Coronary artery (tissue), 2 donors: ENCODE measurements around the gene WDR45B.
A peak's percentile ranks its signal among the peaks of the same experiment; 100 is the strongest.

Source experiments
- DNase-seq: peaks from one replicate; pipeline ENCODE4 v3.0.0-alpha.2; 2017; ENCODE audit warnings: low spot score
- H3K27ac ChIP-seq, 2 donors: fragments of 200-600 bp; sonication (generic); one replicate each; pipeline ENCODE4 v1.5.1; 2016 to 2019
- H3K4me3 ChIP-seq: fragments of 200-600 bp; sonication (generic); 2 replicates; pipeline ENCODE4 v1.5.1; 2016; ENCODE audit warnings: mild to moderate bottlenecking, moderate library complexity
- CTCF ChIP-seq: fragments of 200-600 bp; sonication (generic); IDR thresholded peaks from one replicate; pipeline ENCODE4 v1.5.1; 2019; ENCODE audit warnings: antibody characterized with exemption

Gene WDR45B

GRCh38 chr17:82600731-82601446 is 47.4 kb downstream of the WDR45B start:
- no peak for DNase-seq
- Histone ChIP-seq H3K27ac (no peak overlapping the region), H3K4me3 (no peak overlapping the region)
- TF ChIP-seq CTCF = no peak

DNA sequence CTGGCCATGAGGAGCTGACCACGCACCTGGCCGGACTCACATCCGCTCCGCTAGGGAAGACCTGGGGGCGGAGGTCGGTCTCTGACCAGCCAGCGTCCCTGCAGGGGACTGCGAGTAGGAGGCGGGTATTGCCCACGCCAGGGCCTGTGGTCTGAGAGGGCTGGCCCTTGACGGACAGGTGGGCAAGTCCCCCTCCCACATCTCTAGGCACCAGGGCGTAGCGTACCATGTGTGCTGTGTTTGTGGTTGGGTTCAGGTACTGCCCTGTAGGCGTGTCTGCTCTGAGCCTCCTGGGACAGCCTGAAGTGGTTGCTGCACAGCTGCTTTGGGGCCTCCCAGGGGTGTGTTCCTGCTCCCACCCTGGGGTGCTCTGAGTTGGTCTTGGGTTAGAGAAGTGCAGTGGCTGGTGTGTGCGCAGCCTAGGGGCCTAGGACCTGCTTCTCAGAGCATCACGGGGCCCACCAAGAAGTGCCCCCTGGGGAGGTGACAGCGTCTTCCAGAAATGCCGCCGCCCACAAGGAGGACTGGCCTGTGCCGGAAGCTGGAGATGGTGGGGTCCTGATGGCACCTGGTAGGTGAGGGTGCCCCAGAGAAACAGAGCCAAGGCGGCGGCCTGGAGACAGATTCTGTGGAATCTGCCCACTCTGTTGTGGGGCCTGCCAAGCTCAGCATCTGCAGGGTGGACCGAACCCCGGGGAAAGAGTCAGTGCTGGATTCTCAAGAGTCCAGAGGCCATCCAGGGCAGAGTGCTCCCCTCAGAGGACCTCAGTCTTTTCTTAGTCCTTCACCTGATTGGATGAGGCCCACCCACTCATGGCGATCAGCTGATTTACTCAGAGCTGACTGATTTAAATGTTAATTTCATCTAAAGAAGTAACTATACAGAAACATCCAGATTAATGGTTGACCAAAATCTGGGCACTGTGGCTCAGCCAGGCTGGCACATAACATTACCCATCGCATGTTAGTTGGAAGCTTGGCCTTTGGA is 48.3 kb downstream of the WDR45B start:
- H3K27ac ChIP-seq = no peak overlapping the region
- H3K4me3 ChIP-seq = no peak overlapping the region
- no peak for DNase-seq
- TF ChIP-seq CTCF = no peak

DNA sequence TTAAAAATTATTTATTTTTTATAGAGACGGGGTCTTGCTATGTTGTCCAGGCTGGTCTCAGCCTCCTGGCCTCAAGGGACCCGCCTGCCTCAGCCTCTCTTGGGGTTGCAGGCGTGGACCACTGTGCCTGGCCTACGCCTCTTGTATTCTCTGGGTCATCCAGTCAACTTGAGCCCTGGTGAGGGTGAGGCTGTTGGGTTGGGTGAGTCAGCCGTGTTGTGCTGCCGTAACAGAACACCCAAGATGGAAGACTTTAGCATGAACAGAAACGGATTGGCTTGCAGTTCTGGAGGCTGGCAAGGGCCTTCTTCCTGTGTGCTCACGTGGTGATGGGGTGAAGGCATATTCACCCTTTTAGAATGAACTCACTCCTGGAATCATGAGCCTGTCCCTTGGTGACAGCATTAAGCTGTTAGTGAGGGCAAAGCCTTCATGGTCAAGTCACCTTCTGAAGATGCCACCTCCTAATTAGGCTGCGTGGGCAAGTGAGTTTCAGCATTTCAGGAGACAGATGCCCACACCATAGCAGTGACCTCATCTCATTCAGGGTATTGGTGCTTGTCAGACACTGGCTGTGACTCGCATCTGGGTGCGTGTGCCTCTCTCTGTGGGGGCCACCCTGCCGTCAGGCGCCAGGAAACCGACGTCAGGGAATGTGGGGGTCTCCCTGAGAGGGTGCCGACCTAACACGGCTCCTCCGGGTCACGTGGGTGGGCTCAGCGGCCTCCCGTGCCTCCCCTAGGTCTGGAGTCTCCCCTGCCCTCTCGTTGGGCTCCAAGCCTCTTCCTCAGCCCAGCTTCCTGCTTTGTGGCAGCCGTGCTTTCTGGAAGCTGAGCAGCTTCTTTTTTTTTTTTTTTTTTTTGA is 49.8 kb downstream of the WDR45B start:
- TF ChIP-seq CTCF = no peak
- DNase-seq = no peak
- Histone ChIP-seq H3K4me3 (no peak overlapping the region), H3K27ac (peak overlapping the region in 1 of 2 donors; percentile 5)

- DNase-seq = no peak
- H3K4me3 ChIP-seq = no peak overlapping the region
- no peak for TF ChIP-seq CTCF
- H3K27ac ChIP-seq = no peak overlapping the region
These were observed 51.2 kb downstream of the WDR45B start for GRCh38 chr17:82596837-82597672.

GRCh38 chr17:82596296-82596695 is 51.9 kb downstream of the WDR45B start:
- Histone ChIP-seq H3K27ac (no peak overlapping the region), H3K4me3 (no peak overlapping the region)
- DNase-seq = no peak
- TF ChIP-seq CTCF = no peak

DNA sequence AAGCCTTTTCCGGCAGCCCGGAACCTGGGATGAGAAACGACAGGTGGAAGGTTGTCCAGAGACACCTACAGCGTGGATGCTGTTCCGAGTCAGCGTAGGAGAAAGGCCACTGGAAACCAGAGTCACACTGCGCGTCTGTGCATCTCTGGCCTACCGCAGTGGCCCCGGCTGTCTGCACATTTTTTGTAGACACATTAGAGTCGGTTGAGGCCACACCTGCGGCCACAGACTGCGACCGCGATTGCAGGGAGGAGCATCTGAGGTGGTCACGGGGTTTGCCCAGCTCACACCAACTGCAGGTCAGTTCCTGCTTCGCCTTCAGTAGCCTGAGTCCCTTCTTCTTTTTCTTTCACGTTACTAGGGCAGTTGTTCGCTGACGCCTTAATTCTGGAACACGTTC is 52.4 kb downstream of the WDR45B start:
- Histone ChIP-seq H3K4me3 (no peak overlapping the region), H3K27ac (no peak overlapping the region)
- TF ChIP-seq CTCF = no peak
- no peak for DNase-seq
